AG04450 (cell line): Measurements from ENCODE around the gene BNIPL. TPM values are rescaled to one million over a fixed set of nuclear protein-coding genes. Genes with fewer than 3 reads are reported as not detected.

Experiments used
- CTCF ChIA-PET: fragments of 300-600, 350-600 bp; formaldehyde crosslinking; extraction: SDS; loops from one replicate; lab custom pipeline; 2022; ENCODE audit warnings: antibody characterized with exemption, inconsistent platforms; lab: Charles Lee
- POLR2A ChIA-PET: fragments of 350-600 bp; formaldehyde crosslinking; extraction: SDS; loops from one replicate; lab custom pipeline; 2021; ENCODE audit warnings: antibody characterized with exemption, inconsistent platforms; lab: Yijun Ruan, JAX
- DNase-seq: peaks from one replicate; pipeline ENCODE4 v3.0.0-alpha.2; 2011; ENCODE audit warnings: low read depth, low spot score
- H3K27ac ChIP-seq: one replicate; pipeline ENCODE4 v1.5.1; 2012; ENCODE audit warnings: low read depth, low read length, control low read depth
- H3K27me3 ChIP-seq: one replicate; pipeline ENCODE4 v1.6.0; 2012; ENCODE audit warnings: low read length; ENCODE audit not compliant: control insufficient read depth, insufficient read depth
- H3K4me3 ChIP-seq: 2 replicates; pipeline ENCODE4 v1.5.1; 2011; ENCODE audit warnings: mild to moderate bottlenecking, low read depth, low read length, control low read depth
- H3K9me3 ChIP-seq: 2 replicates; pipeline ENCODE4 v1.5.1; 2012; ENCODE audit warnings: low read length; ENCODE audit not compliant: control insufficient read depth, insufficient read depth
- polyA plus RNA-seq: library from polyadenylated mRNA; depleted of rRNA; stranded (reverse); fragments of >200 nt; gene quantifications from 2 replicates; pipeline ENCODE4 v1.2.3, GENCODE V29; 2011
- TF ChIP-seq, protein P1 (sequence below): IDR thresholded peaks from 2 replicates; pipeline ENCODE4 v1.5.1; 2011; ENCODE audit warnings: low read depth, low read length, control low read depth, inconsistent platforms

The BNIPL gene
- polyA plus RNA-seq, 1 experiment = 0.16 TPM

DNA sequence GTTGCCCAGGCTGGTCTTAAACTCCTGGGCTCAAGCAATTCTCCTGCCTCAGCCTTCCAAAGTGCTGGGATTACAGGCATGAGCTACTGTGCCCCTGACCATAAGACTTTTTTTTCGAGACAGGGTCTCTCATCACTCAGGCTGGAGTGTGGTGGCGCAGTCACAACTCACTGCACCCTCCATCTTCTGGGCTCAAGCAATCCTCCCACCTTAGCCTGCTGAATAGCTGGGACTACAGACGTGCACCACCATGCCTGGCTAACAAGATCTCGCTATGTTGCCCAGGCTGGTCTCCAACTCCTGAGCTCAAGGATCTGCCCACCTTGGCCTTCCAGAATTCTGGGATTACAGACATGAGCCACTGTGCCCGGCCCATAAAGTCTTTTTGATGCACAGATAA lies 13.1 kb downstream of the BNIPL start:
- no peak overlapping the region for H3K4me3 ChIP-seq
- ChIA-PET POLR2A (interaction anchor here (1.0 to 3.2 kb wide), 3 partner anchors 9 to 470 kb away, joined by 3 to 24 read pairs (median 3); partner anchors contain the start of genes CDC42SE1 and MLLT11), CTCF (interaction anchor here (0.5 to 1.6 kb wide), 5 partner anchors 10 to 79 kb away, joined by 3 to 5 read pairs (median 5); partner anchors contain the start of genes CDC42SE1 and MLLT11)
- H3K27me3 ChIP-seq = no peaks in the 10 kb centered on the region
- H3K27ac ChIP-seq = no peak overlapping the region
- DNase-seq = no peak
- TF ChIP-seq, protein P1, sequence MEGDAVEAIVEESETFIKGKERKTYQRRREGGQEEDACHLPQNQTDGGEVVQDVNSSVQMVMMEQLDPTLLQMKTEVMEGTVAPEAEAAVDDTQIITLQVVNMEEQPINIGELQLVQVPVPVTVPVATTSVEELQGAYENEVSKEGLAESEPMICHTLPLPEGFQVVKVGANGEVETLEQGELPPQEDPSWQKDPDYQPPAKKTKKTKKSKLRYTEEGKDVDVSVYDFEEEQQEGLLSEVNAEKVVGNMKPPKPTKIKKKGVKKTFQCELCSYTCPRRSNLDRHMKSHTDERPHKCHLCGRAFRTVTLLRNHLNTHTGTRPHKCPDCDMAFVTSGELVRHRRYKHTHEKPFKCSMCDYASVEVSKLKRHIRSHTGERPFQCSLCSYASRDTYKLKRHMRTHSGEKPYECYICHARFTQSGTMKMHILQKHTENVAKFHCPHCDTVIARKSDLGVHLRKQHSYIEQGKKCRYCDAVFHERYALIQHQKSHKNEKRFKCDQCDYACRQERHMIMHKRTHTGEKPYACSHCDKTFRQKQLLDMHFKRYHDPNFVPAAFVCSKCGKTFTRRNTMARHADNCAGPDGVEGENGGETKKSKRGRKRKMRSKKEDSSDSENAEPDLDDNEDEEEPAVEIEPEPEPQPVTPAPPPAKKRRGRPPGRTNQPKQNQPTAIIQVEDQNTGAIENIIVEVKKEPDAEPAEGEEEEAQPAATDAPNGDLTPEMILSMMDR = no peak
- no peaks in the 10 kb centered on the region; the same call in 1 of the 2 replicates for H3K9me3 ChIP-seq

DNA sequence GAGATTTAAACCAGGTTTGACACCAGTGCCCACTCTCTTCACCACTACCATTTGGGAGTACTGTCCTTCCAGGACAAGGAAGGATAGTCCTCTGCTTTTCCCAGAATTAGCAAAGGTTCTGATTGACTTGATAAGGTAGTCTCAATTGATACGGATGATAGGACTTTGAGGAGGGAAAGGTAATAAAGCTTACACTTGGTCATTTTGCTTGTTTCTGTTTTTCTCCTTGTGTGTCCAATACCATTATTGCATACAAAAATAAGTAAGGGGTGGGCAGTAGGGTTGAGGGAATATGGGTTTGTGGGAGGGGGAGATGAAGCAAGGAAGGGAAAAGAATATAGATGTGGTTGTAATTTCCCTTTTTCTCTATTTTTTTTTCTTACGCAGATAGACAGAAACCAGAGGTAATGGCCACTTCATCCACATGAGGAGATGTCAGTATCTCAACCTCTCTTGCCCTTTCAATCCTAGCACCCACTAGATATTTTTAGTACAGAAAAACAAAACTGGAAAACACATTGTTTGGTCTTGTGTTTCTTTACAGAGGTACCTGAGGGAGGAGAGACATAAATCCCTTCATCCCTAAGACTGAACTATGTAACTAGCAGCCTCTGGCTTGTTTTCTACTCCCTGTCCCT lies 13.8 kb downstream of the BNIPL start:
- Histone ChIP-seq H3K4me3 (no peak overlapping the region), H3K9me3 (no peaks in the 10 kb centered on the region; the same call in 1 of the 2 replicates), H3K27ac (no peak overlapping the region), H3K27me3 (no peaks in the 10 kb centered on the region)
- TF ChIP-seq, protein P1 = no peak
- no peak for DNase-seq
- ChIA-PET CTCF (interaction anchor here (0.6 to 1.6 kb wide), 5 partner anchors 9 to 49 kb away, joined by 3 to 5 read pairs (median 3); partner anchors contain the start of genes CDC42SE1 and MLLT11), POLR2A (interaction anchor here (1.0 to 3.2 kb wide), 2 partner anchors 8 to 11 kb away, joined by 3 to 24 read pairs; partner anchors contain the start of genes CDC42SE1 and MLLT11)

DNA sequence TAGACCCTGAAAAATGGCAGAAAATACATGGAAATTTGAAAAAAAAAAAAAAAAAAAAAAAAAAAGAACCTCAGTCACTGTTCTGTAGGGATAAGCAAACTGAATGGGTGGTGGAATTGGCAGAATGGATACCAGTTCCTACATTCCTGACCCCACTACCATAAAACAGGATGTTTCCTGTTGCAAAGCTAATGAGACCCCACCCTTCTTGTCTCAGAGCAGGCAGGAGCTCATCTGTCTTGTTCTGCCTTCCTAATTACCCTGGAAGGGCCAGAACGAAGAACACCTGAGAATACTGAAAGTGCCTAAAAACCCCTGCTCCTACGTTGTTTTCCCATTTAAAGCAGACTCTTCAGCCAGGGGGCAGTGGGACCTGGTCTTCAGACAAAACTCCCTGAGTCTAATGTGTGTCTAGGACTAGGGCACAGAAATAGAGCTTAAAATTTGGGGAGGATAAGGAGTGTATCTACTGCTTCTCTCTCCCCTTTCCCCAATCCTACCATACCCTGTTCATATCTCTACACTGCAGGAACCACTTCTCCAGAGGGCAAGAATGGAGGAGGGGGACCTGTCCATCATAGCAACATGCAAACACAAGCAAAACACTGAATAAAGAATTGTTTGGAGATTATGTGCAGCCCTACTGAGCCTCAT lies 15.1 kb downstream of the BNIPL start:
- ChIA-PET CTCF (interaction anchor here (0.8 to 1.5 kb wide), 4 partner anchors 11 to 48 kb away, joined by 3 to 4 read pairs (median 3); partner anchors contain the start of gene GABPB2), POLR2A (interaction anchor here (0.6 kb wide), 1 partner anchor 42 kb away, joined by 3 read pairs; no protein-coding TSS in a partner anchor)
- no peak overlapping the region for H3K27ac ChIP-seq
- TF ChIP-seq, protein P1 = no peak
- H3K27me3 ChIP-seq = no peaks in the 10 kb centered on the region
- H3K4me3 ChIP-seq = no peak overlapping the region
- DNase-seq = no peak
- H3K9me3 ChIP-seq = no peaks in the 10 kb centered on the region; the same call in 1 of the 2 replicates

DNA sequence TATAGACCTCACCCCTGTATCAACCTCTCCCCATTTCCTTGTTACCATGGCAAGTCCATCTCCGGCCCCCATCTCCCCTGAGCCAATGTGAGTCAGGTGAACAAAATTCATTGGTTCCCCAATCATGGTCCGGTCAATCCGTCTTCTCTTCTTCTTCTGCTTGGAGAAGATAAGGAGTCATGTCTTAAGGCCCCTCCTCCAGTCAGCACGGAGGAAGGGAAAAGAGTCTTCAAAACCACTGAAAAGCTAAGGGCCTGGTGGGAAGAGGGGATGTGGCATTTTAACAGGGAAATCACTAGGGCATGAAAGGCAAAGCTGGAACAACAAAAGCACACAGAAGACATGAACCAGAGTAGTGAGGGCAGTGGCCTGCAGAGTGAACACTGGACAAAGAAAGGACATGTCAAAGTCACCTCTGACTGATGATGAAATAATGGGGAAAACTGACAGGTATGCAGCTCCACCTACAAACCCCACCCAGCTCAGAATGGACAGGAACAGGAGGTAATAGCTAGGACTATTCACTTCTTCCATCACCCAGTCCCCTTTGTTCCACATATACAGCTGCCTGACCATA lies 18.7 kb downstream of the BNIPL start:
- CTCF ChIA-PET = interaction anchor here (1.2 kb wide), 1 partner anchor 16 kb away, joined by 6 read pairs; the partner anchor contains the start of gene GABPB2

More for the DNA sequence above, 18.7 kb downstream of the BNIPL start:
- Histone ChIP-seq H3K27me3 (no peaks in the 10 kb centered on the region), H3K4me3 (no peak overlapping the region), H3K9me3 (no peaks in the 10 kb centered on the region; the same call in 1 of the 2 replicates), H3K27ac (no peak overlapping the region)
- TF ChIP-seq, protein P1 = no peak
- POLR2A ChIA-PET = interaction anchor here (0.6 kb wide), 1 partner anchor 12 kb away, joined by 5 read pairs; no protein-coding TSS in a partner anchor
- DNase-seq = no peak
